Measurements from ENCODE around the gene PKNOX1.

Gene PKNOX1

DNA sequence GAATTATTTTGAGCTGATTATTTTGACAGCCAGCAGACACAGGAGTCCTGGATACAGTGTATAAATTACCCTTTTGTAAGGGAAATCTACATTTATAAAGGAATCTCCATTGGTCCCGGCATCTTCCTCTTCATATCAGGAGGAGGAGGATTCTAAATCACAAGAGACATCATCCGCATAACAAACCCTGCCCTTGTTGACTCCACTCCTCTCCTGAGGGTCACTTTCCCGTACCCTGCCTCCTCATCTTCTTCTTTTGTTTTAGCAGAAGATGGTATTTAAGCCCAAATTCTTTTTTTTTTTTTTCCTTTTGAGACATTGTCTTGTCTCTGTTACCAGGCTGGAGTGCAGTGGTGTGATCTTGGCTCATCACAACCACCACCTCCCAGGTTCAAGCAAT is 14.6 kb upstream of the PKNOX1 start:
- no peaks in the 10 kb centered on the region for H3K27me3 ChIP-seq (ENCODE audit: low read length)
- H4K20me1 ChIP-seq (ENCODE audit: low read depth, low read length): no peaks in the 10 kb centered on the region
- no peak overlapping the region for H3K9ac ChIP-seq (ENCODE audit: low read length)
- H3F3A ChIP-seq (ENCODE audit: insufficient read depth): no peaks in the 10 kb centered on the region
- H3K36me3 ChIP-seq (ENCODE audit: low read length): no peaks in the 10 kb centered on the region
- H3K4me3 ChIP-seq (ENCODE audit: insufficient read depth, low read length, poor library complexity, severe bottlenecking): no peak overlapping the region
- H3K79me2 ChIP-seq (ENCODE audit: insufficient read depth, low read length): no peaks in the 10 kb centered on the region
- no peak overlapping the region for H3K27ac ChIP-seq (ENCODE audit: low read depth, low read length)
- no peak overlapping the region for H2AFZ ChIP-seq (ENCODE audit: low read depth, low read length, severe bottlenecking)
- H3K9me2 ChIP-seq (replicated peaks; ENCODE audit: insufficient read depth, low read length): no peaks in the 10 kb centered on the region
- TF ChIP-seq EZH2phosphoT487 (conservative IDR thresholded peaks at IDR 0.05; ENCODE audit: low read length): no peak
- TF ChIP-seq, protein P1, sequence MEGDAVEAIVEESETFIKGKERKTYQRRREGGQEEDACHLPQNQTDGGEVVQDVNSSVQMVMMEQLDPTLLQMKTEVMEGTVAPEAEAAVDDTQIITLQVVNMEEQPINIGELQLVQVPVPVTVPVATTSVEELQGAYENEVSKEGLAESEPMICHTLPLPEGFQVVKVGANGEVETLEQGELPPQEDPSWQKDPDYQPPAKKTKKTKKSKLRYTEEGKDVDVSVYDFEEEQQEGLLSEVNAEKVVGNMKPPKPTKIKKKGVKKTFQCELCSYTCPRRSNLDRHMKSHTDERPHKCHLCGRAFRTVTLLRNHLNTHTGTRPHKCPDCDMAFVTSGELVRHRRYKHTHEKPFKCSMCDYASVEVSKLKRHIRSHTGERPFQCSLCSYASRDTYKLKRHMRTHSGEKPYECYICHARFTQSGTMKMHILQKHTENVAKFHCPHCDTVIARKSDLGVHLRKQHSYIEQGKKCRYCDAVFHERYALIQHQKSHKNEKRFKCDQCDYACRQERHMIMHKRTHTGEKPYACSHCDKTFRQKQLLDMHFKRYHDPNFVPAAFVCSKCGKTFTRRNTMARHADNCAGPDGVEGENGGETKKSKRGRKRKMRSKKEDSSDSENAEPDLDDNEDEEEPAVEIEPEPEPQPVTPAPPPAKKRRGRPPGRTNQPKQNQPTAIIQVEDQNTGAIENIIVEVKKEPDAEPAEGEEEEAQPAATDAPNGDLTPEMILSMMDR (IDR thresholded peaks at IDR 0.05; ENCODE audit: insufficient read depth, low read length, poor library complexity, severe bottlenecking): no peak
- no peak overlapping the region for H3K4me2 ChIP-seq (ENCODE audit: low read depth, low read length, poor library complexity, severe bottlenecking)
- H3K9me3 ChIP-seq (ENCODE audit: insufficient read depth, low read length): no peaks in the 10 kb centered on the region

DNA sequence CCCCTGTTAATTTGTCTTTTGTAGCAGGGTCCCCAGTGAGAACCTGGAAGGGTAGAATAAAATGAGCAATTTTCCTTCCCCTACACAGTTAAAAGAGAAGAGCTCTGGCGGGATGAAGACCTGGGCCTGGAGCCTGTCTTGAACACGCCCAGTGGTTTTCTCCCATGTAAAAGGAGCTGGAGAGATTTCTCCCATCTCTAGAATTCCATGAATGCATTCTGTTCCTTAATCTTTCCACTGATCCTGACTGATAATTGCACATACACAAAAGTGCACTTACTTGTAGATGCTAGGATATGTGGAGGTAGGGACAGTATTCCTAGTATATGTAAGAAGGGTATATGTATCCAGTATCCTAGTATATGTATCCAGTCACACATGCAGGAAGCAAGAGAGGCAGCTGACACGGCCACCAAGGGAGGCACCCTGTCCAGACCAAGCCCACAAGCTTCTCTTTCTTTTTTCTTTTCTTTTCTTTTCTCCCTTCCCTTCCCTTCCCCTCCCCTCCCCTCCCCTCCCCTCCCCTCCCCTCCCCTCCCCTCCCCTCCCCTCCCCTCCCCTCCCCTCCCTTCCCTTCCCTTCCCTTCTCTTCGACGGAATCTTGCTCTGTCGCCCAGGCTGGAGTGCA is 11.9 kb upstream of the PKNOX1 start:
- H3K27ac ChIP-seq (ENCODE audit: low read depth, low read length): no peak overlapping the region
- no peaks in the 10 kb centered on the region for H3F3A ChIP-seq (ENCODE audit: insufficient read depth)
- H3K4me3 ChIP-seq (ENCODE audit: insufficient read depth, low read length, poor library complexity, severe bottlenecking): no peak overlapping the region
- H4K20me1 ChIP-seq (ENCODE audit: low read depth, low read length): no peaks in the 10 kb centered on the region
- H3K9me3 ChIP-seq (ENCODE audit: insufficient read depth, low read length): no peaks in the 10 kb centered on the region
- H3K36me3 ChIP-seq (ENCODE audit: low read length): no peaks in the 10 kb centered on the region
- H3K9me2 ChIP-seq (replicated peaks; ENCODE audit: insufficient read depth, low read length): no peaks in the 10 kb centered on the region
- H3K79me2 ChIP-seq (ENCODE audit: insufficient read depth, low read length): no peaks in the 10 kb centered on the region
- H3K4me2 ChIP-seq (ENCODE audit: low read depth, low read length, poor library complexity, severe bottlenecking): no peak overlapping the region
- no peak overlapping the region for H2AFZ ChIP-seq (ENCODE audit: low read depth, low read length, severe bottlenecking)
- H3K9ac ChIP-seq (ENCODE audit: low read length): no peak overlapping the region
- H3K27me3 ChIP-seq (ENCODE audit: low read length): no peaks in the 10 kb centered on the region
- TF ChIP-seq, protein P1 (IDR thresholded peaks at IDR 0.05; ENCODE audit: insufficient read depth, low read length, poor library complexity, severe bottlenecking): no peak
- TF ChIP-seq EZH2phosphoT487 (conservative IDR thresholded peaks at IDR 0.05; ENCODE audit: low read length): no peak

DNA sequence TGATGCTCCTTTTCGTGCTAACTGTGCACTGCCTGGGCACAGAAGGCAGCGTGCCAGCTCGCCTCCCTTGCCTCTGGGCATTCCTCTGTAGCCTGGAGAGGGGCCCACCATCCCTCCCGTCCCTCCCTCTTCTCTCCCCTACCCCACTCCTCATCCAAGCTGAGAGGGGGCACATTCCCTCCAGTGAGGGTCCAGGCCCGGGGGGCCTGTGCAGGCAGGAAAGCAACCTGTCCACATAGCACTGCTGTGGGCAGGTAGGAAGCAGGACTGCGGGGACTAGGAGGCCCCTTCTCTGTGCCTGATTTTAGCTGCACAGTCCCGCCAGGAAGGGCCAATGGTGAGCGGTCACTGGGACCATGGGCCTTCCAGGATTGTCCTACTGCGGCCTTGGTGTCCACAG is 10.3 kb upstream of the PKNOX1 start:
- Histone ChIP-seq H3K4me2 (ENCODE audit: low read depth, low read length, poor library complexity, severe bottlenecking) (no peak overlapping the region), H3K27me3 (ENCODE audit: low read length) (no peaks in the 10 kb centered on the region), H3K9me2 (replicated peaks; ENCODE audit: insufficient read depth, low read length) (no peaks in the 10 kb centered on the region), H3K27ac (ENCODE audit: low read depth, low read length) (no peak overlapping the region), H4K20me1 (ENCODE audit: low read depth, low read length) (no peaks in the 10 kb centered on the region), H3F3A (ENCODE audit: insufficient read depth) (no peaks in the 10 kb centered on the region), H3K79me2 (ENCODE audit: insufficient read depth, low read length) (no peaks in the 10 kb centered on the region), H3K9ac (ENCODE audit: low read length) (no peak overlapping the region), H3K9me3 (ENCODE audit: insufficient read depth, low read length) (no peaks in the 10 kb centered on the region), H3K4me3 (ENCODE audit: insufficient read depth, low read length, poor library complexity, severe bottlenecking) (no peak overlapping the region), H3K36me3 (ENCODE audit: low read length) (no peaks in the 10 kb centered on the region), H2AFZ (ENCODE audit: low read depth, low read length, severe bottlenecking) (no peak overlapping the region)
- TF ChIP-seq, protein P1 (IDR thresholded peaks at IDR 0.05; ENCODE audit: insufficient read depth, low read length, poor library complexity, severe bottlenecking): no peak
- no peak for TF ChIP-seq EZH2phosphoT487 (conservative IDR thresholded peaks at IDR 0.05; ENCODE audit: low read length)
